ENCODE results near the gene GBF1.
"Not testable (repeated sequence)": the region's sequence is repeated elsewhere in the genome, so short reads cannot be mapped to it uniquely, and the experiment has no call there.

Gene GBF1

DNA sequence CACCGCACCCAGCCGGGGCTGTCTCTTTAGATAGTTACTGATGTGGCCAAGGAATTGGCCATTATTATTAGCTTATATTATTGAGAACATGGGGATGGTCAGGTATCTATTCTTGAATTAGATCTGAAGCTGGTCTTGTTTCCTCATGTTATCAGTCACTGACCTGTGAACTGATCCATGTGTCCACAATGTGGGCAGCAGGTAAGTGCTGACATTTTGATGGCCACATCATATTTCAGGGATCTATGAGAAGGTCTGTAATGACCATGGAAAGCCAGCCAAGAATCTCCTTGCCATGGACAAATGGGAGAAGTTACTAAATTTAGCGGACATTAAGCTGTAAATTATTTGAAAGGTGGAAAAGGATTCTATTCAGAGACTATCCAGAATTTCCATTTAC is 61.4 kb downstream of the GBF1 start:
- no peak for DNase-seq (ENCODE audit: low read depth)

DNA sequence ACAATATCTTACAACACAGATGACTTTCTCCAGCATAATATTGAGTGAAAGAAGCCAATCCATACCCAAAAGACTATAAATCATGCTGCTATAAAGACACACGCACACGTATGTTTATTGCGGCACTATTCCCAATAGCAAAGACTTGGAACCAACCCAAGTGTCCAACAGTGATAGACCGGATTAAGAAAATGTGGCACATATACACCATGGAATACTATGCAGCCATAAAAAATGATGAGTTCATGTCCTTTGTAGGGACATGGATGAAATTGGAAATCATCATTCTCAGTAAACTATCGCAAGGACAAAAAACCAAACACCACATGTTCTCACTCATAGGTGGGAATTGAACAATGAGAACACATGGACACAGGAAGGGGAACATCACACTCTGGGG is 63.0 kb downstream of the GBF1 start:
- DNase-seq (ENCODE audit: low read depth), result not testable (repeated sequence)

DNA sequence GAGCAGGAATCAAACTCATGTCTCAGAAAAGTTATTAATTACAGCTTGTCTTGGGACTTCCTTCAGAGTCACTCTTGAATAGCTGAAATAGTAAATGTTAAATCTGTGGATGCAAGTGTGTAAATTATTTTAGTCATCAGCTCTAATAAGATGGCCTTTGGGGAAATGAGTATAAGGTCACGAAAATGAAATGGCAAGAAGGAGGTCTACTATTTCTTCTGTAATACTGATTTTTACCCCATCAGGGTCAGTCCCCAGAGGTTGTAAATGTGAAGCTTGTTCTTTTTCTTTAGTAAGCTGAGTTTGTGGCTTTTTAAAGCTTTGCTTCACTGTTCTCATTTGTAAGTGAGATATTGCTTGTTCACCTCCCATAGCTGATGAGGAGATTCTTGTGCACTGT is 63.9 kb downstream of the GBF1 start:
- no peak for DNase-seq (ENCODE audit: low read depth)

DNA sequence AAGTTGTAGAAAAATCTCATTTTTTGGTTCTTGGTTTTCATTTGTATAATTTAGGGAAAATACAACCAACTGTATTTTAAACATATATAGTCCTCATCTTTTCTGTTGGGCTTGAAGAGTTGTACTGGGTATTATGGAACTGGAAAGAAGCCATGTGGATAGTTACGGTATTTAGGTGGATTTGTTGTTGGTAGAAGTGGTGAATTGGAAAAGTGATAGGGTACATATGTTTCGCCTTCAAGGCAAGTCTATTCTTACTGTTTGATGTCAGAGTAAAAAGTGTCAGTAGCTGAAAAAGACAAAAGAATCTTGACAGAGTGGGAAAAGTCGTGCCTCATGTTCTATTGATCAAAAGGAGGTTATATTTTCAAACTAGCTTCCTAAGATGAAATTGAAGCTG is 64.6 kb downstream of the GBF1 start:
- DNase-seq (ENCODE audit: low read depth), result no peak

DNA sequence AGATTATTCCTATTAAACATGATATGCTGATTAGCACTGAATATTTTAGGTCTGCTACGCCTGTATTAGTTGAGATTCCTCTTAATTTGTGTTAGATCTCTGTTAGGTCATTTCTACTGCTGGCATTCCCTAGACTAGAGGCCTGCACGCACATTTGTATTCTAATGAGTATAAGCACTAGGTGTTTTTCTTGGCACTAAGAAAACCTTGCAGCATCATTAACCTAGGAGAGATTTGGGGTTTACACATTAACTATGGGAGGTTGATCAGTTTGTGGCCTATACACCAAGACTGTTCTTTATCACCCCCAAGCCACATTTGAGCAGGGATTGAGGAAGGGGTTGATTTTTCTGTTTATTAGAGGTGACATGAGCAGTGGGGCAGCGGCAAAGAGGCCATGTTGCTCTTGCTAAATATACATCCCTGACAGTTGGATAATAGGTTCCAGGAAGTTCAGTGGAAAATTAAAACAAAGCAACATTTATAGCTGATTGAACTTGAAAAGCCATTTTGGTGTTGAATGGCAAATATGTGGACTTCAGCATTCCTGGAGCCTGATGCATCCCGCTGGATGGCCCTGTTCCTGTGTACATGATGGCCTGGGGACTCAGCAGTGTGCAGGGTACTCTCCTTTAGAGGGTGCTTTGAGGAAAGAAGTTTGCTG is 65.2 kb downstream of the GBF1 start:
- no peak for DNase-seq (ENCODE audit: low read depth)

DNA sequence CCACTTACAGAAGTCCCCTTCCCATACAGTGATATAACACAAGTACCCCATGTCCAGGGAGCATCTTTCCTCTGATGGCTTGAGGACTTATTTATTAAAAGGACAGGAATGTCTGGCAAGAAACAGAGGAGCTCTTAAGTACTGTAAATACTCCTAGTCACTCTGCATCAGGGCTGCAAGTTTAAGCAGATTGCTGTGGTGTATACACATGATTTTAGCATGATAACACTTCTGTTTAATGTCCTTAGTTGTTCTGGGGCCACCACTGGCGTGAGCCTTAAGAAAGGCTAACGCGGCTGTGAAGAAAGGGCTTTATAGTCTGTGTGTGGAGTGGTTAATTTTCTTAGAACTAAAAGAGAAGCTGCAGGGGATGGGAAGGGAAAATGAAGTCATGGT is 65.7 kb downstream of the GBF1 start:
- no peak for DNase-seq (ENCODE audit: low read depth)

DNA sequence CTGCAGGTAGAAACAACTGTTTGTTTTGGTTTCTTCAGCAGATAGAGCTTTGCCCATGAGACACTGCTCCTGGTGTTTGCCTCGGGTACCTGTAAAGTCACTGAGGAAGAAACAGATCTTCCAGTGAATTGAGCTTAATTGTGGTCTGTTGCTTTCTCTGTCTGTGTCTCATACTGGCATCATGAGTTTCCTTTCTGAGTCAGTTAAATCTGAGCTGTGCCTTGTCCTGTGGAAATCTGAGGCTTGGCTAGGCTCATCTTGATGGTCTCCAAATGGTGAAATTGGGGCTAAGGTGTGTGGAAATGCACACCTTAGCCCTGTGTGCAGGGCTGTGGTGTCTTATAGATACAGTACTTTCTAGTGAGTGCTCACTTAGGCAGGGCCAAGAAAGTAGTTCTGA is 67.4 kb downstream of the GBF1 start:
- DNase-seq (ENCODE audit: low read depth), result no peak

DNA sequence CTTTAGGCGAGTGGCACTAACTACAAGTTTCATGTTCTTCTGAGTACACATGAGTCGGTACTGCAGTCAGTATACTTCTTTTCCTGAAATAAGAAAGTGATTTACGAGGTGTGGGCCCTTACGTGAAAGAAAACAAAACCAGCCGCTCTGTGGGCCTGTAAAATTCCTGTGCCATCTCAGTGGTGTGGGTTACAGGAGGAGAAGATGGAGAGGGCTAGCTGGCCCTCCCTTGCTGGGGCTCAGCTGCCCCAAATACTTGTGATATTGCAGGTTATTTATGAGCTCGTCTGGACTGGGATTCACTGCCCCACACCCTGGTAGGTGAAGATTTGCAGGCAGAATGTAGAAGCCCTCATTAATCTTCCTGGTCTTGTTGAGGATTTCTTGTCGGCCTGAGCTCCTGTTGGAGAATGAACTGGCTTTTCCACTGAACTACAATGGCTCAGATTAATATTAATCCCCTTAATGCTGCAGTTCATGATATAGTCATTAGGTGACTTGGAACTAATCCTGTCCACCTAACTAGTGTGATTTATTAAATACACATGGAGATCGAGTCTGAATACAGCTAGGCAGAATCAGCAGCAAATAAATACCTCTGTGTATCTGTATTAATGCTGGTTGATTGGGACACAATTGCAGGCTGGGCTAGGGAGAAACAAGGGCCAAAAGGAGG is 68.0 kb downstream of the GBF1 start:
- DNase-seq (ENCODE audit: low read depth), result no peak

DNA sequence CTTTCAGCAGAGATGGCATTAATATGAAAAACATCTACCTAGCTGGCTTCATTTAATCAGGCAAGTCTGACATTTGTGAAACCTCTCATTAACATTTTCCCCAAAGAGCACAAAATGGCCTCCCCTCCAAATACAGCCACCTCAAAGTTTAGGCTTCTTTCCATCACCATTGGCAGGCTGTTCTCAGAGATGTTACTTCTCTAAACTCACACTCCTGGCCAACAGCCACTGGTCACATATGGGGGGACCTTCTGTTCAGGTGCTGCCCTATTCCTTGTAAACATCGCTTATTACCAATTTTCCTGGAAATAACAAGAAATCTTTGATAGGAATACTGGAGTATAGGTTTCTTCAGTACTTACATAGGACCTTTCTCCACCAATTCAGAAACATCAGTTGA is 69.5 kb downstream of the GBF1 start:
- DNase-seq (ENCODE audit: low read depth), result no peak

DNA sequence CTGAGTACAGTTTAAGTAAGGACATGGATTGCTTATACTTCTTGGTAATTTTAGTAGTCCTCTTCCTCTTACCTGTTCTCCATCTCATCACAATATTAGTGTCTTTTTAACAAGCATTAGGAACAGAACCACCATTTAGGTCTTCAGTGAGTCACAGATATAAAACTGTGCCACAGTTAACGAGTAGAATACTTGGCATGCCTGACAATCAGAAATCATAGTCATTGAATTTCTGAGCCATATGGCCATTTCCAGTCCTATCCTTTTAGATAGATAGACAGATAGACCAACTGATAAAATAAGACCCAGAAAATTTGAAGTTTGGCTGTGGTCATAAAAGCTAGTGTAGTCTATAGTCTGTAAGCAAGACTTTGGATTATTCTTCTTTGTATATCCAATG is 71.1 kb downstream of the GBF1 start:
- no peak for DNase-seq (ENCODE audit: low read depth)

DNA sequence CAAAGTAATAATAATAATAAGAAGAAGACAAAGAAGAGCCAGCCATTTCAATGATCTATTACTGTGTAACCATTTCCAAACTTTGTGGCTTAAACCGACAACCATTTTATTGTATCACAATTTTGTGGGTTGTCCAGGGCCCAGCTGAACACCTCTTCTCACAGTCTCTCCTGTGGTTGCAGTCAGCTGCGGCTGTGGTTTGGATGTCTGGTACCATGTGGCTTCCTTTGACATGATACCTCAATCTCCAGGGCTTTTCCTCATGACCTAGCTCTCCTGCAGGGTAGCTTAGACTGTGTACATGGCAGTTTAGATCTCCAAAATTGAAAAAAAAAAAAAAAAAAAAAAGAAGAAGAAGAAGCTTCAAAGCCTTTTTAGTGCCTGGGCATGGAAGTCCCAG is 77.6 kb downstream of the GBF1 start:
- DNase-seq (ENCODE audit: low read depth), result peak; percentile 13

DNA sequence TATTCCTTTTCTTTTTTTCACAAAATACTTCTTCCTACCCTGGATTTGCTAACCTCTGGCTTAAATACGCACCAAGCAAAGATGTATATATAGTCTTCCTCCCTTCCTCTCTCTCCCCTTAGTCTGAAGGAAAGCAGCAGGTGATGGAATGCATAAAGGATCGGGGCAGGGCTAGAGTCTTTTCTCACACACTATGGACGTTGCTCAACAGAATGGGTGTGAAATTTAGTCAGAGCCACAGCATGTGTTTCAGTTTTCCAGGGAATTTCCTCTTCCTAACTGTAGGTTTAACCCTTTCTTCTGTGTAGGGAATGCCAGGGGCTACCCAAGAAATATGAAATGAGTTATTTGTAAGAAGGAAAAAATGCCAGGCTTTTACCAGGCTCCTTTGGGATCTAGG is 78.7 kb downstream of the GBF1 start:
- no peak for DNase-seq (ENCODE audit: low read depth)

DNA sequence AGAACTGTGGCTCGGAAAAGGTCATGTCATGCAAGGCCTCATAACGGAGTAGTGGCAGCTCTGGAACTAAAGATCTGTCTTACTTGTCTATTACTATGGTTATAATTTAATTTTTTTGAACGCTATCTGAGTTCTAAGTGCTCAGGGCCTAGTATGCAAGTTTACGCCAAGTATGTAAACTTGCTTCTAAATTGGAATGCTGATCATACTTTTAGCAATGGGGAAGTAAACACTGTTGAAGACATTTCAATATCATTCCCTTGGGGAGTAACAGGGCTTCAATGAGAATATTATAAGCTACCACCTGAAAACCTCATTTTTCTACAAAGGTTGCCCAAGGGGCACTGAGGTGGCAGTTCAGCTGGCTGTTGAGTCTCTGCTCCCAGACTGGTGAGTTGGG is 80.7 kb downstream of the GBF1 start:
- DNase-seq (ENCODE audit: low read depth), result no peak

DNA sequence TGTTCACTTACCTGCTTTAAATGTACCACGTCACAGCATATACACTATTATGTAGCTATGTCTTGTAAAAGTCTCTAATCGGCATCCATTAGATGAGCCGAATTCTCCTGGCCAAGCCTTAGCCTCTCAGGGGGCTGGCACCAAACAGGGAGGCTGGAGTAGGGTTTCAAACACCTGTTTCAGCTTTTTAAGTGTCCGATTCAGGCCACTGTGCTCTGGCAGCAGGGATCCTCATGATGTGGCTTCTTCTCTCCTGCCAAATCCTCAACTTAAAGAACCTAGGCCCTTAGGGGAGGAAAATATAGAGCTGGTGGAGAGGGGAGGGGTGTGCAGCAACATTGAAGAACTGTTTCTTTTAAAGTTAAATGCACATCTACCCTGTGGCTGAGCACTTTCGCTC is 81.7 kb downstream of the GBF1 start:
- DNase-seq (ENCODE audit: low read depth), result no peak

DNA sequence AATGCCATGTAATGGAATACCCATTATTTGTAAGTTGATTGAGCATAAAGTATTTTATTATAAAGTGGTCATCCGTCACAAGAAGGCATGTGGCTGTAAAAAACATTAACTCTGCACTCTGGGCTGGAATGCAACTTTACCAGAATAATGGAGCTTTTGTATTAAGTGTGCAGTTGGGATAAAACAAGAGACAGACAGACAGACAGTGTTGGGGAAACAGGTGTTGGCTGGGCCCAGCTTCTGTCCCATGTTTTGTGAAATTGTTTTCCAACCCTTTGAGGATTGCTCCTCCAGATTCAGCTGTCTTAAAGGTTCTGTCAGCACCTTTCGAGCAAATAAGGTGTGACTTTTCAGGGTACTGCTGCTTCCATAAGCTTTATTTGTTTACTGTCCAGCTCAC is 82.3 kb downstream of the GBF1 start:
- DNase-seq (ENCODE audit: low read depth), result no peak

DNA sequence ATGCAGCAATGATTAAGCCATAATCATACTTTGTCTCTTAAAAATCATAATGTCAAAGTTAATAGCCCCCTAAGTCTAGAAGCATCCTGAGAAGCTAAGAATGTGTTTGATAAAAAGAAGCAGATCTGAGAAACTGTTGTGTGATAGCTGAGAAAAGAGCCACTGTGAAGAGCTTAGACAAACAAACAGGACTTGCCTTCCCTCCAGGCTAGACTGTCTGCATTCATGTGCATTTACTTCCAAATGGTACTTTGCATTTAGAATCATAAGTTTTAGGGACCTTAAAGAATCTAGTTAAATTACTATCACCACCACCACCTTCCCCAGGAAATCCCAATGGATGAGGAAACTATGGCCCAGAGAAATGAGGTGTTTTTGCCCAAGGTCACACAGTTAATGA is 87.4 kb downstream of the GBF1 start:
- DNase-seq (ENCODE audit: low read depth), result no peak

DNA sequence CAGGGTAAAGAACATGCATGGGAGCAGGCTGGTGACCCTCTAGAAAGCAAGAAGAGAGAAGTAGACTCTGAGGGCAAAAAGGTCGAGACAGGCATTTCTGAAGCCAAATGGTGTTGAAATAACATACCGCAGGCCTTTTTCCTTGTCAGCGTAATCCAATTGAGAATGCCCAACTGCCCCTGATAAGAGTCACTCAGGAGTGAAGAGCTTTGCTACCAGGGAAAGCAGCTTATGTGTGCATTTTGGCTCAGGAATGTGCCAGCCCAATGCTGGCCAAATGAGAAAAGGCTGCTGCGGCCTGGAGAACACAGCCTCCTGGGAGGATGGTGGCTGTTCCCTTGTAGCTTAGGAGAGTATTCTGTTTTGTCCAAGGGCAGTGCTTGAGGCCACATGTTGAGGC is 88.8 kb downstream of the GBF1 start:
- no peak for DNase-seq (ENCODE audit: low read depth)

DNA sequence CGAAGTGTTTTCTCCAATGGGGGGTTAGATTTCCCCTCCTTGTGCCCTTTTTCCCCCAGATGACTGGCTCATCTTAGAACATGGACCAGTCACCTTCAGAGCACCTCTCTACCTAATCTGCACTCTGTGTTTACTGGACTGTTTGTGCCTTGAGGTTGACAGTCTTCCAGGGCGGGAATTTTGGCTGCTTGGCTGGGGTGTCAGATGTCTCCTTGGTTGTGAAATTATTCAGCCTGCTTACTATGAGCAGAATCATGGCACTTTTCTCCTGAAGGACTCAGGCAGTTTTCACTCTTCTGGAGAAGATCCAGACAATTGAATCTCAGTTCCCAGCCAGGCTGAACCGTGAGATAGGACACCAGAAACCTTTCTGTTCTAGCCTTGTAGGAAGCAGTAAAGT is 89.9 kb downstream of the GBF1 start:
- no peak for DNase-seq (ENCODE audit: low read depth)

DNA sequence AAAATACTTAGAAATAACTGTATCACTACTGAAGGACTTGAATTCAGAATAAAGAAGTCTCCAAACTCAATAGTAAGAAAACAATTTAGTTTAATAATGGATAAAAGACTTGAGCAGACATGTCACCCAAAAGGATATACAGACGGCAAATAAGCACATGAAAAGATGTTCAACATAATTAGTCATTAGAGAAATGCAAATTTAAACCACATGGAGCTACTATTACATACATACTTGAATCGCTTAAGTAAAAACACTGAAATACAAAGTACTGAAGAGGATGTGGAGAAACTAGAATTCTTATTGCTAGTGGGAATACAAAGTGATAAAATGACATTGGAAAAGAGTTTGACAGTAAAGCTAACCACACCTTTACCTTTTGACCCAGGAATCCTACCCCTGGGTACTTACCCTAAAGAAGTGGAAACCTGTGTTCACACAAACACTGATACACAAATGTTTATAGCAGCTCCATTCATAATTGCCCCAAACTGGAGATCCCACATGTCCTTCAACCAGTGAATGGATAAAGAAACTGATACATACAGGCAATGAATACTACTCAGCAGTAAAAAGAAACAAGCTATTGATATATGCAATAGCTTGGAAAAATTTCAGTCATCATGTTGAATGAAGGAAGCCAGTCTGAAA is 95.8 kb downstream of the GBF1 start:
- DNase-seq (ENCODE audit: low read depth), result no peak

DNA sequence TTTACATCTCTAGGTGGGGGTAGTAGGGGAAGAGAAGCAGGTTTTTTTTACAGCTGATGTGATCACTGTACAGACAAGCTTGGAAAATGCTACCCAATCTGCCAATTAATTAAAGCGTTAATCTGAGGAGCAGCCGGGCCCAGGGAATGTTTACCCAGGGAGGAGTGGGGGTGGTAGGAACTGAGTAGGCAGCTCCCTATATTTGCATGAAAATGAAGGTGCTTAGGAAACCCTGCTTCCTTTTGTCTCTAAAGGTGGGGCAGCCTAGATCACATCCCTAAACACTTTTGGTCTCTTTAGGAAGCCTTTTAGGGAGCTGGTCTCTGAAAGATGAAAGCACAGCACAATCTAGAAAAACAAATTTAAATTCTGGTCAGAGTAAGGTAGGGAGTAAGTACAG is 97.1 kb downstream of the GBF1 start:
- no peak for DNase-seq (ENCODE audit: low read depth)

DNA sequence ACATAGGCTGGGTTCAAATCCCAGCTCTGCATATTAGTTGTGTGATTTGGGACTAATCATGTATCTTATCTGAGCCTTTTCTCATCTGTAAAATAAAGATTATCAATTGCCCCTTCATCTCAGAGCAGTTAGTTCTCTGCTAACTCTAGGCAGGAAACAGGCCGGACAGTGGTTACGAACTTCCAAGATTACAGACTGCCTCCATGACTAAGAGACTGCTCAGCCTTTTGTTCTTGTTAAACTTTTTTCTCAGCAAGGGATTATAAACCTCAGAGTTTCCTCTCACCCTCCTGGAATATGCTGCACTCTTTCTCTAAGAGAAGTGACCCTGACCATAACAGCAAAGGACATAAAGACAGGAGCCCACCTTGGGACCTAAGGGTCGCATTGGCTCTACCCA is 97.6 kb downstream of the GBF1 start:
- DNase-seq (ENCODE audit: low read depth), result no peak

DNA sequence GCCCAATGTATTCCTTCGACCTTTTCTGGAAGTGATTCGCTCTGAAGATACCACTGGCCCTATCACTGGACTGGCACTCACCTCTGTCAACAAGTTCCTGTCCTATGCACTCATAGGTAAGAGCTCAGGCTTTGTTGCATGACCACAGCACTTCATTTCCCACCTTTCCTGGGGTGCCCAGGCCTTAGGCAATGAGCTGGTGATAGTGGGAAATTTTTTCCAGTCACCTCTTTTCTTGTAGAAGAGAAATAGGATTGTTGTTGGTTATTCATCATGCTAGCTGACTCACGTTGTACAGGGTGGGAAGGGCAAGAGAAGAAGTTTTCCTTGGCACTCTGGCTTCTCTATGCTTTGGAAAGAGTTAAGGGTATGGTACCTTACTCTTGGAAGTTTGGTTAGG is 98.7 kb downstream of the GBF1 start:
- DNase-seq (ENCODE audit: low read depth), result no peak

DNA sequence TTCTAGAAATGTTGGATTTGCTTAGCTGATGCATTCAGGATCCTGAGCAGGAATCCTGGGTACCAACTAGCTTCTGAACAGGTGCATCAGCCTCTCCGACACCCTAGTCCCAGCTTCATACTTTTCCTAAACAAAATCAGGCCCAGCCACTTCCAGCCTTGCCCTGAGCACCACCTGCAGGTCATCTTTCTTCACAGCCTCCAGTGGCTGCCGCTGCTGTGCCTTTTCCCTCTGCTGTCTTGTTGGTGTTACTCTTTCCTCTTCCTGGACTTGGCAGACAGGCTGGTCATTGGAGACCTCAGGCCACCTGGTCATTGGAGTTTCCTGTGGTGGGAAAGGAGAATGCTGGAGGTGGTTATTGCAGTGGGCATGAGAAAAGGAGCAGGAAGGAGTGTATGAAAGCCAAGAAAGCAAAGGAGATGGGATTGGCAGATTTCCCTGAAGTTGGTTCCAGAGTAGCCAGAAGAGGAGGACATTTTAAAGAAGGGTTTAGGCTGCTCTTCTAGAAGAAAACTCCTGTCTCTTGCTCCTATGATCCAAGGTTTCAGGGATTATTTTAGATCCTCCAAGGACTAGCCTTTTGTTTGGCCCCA is 102.0 kb downstream of the GBF1 start:
- no peak for DNase-seq (ENCODE audit: low read depth)
